ENCODE data around the gene HEXIM2. TPM values are rescaled to one million over a fixed set of nuclear protein-coding genes. Genes with fewer than 3 reads are reported as not detected.
A peak's percentile ranks its signal among the peaks of the same experiment; 100 is the strongest.

The HEXIM2 gene
- total and polyA plus RNA-seq, 8 donors: 0.92 to 34.4 (median 11.0) TPM

DNA sequence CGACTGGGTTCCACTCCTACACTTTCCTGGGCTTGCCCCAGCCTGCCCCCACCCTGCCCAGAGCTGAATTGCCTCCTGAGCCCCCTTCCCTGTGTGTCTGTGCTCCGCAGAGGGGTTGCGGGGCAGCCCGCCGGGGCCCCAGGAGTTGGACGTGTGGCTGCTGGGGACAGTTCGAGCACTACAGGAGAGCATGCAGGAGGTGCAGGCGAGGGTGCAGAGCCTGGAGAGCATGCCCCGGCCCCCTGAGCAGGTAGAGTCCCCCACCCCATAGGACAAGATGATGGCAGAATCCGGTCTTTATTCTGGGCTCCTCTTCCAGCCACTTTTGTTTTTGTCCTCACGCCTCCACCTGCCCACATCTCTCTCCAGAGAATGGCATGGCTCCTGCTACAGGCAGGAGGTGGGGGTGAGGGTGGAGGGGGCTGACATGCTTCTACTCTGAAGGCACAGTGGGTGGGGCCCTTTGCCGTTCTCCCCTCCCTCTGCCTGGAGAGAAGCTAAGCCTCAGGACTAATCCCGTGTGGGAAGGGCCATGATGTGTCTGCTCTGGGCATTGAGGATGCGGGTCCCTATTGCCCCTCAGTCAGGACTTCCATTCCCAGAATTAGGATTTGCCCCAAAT is 22.7 kb upstream of the HEXIM2 start:
- H3K27ac ChIP-seq: no peak overlapping the region
- DNase-seq: peak in 1 of 2 donors; percentile 3
- no peaks in the 10 kb centered on the region for H3K27me3 ChIP-seq
- peaks cover 21 to 43% (median 38%) of the 10 kb centered on the region in 4 donors for H3K4me1 ChIP-seq
- no peak overlapping the region for H3K4me3 ChIP-seq
- whole genome bisulfite sequencing, 5 donors: 82 to 90% (median 89%) methylated on average over 14 of the region's 14 CpGs
- peaks cover 0 to 22% (median 10%) of the 10 kb centered on the region in 4 donors for H3K36me3 ChIP-seq
- H3K9me3 ChIP-seq: no peaks in the 10 kb centered on the region
- TF ChIP-seq, protein P1, sequence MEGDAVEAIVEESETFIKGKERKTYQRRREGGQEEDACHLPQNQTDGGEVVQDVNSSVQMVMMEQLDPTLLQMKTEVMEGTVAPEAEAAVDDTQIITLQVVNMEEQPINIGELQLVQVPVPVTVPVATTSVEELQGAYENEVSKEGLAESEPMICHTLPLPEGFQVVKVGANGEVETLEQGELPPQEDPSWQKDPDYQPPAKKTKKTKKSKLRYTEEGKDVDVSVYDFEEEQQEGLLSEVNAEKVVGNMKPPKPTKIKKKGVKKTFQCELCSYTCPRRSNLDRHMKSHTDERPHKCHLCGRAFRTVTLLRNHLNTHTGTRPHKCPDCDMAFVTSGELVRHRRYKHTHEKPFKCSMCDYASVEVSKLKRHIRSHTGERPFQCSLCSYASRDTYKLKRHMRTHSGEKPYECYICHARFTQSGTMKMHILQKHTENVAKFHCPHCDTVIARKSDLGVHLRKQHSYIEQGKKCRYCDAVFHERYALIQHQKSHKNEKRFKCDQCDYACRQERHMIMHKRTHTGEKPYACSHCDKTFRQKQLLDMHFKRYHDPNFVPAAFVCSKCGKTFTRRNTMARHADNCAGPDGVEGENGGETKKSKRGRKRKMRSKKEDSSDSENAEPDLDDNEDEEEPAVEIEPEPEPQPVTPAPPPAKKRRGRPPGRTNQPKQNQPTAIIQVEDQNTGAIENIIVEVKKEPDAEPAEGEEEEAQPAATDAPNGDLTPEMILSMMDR (IDR thresholded peaks at IDR 0.05): no peak
- TF ChIP-seq POLR2A (IDR thresholded peaks at IDR 0.05): no peak
- TF ChIP-seq EP300 (IDR thresholded peaks at IDR 0.05): no peak
- no peak for TF ChIP-seq POLR2AphosphoS5 (IDR thresholded peaks at IDR 0.05)
- intact Hi-C loops (cut with DNase I; ENCODE audit: low total_unique reads): loop anchor here (5.0 kb wide), 1 partner anchor 58 kb away; no protein-coding TSS in a partner anchor

DNA sequence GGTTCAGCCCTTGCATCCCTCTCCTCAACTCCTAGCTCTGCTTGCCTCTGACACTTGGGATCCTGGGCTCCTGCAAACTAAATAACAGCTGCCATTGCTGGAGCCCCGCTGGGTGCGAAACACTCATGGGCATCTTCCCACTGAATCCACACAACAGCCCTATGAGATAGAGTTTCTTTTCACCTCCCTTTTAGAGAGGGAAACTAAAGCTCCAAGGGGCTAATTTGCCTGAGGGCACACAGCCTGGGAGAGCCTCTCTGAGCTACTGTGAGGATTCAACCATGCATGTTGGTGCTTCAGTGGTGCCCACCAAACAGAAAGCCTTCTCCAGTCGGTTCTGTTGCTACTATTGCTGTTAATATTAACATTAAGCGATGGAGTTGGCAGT is 22.1 kb upstream of the HEXIM2 start:
- no peak for DNase-seq
- intact Hi-C loops (cut with DNase I; ENCODE audit: low total_unique reads): loop anchor here (5.0 kb wide), 1 partner anchor 58 kb away; no protein-coding TSS in a partner anchor
- Histone ChIP-seq H3K27me3 (no peaks in the 10 kb centered on the region), H3K4me3 (no peak overlapping the region), H3K4me1 (peaks cover 26 to 48% (median 42%) of the 10 kb centered on the region in 4 donors), H3K9me3 (no peaks in the 10 kb centered on the region), H3K36me3 (peaks cover 0 to 22% (median 10%) of the 10 kb centered on the region in 4 donors), H3K27ac (no peak overlapping the region)
- WGBS, 5 donors: 78 to 87% (median 83%) methylated on average over 4 of the region's 4 CpGs
- TF ChIP-seq, protein P1 (IDR thresholded peaks at IDR 0.05): no peak
- TF ChIP-seq POLR2AphosphoS5 (IDR thresholded peaks at IDR 0.05) (no peak), POLR2A (IDR thresholded peaks at IDR 0.05) (no peak), EP300 (IDR thresholded peaks at IDR 0.05) (no peak)

DNA sequence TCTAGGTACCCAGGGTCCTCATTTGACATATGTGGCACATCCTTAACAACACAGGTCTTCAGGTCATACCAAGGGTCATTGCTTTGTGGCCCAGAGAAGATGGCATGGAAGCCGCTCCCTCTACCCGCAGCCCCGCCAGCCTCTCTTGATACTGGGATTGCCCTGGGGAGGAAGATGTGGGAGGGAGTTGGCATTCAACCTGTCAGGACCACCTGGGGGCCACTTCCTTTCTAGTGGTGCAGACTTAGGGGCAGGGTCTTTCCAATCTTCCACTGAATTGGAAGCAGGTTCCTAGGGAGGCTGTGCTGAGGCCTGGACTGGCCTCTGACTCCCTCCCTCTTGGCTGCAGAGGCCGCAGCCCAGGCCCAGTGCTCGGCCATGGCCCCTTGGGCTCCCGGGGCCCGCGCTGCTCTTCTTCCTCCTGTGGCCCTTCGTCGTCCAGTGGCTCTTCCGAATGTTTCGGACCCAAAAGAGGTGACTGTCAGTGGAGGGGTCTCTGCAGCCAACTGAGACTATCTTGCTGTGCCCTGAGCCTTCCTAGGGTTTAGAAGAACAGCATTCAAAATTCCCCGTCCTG is 18.5 kb upstream of the HEXIM2 start:
- H3K36me3 ChIP-seq: peaks cover 0 to 17% (median 8%) of the 10 kb centered on the region in 4 donors
- peak in 1 of 2 donors; percentile 20 for DNase-seq
- peaks cover 30 to 45% (median 36%) of the 10 kb centered on the region in 4 donors for H3K4me1 ChIP-seq
- intact Hi-C loops (cut with DNase I; ENCODE audit: low total_unique reads): no loop called here
- no peaks in the 10 kb centered on the region for H3K27me3 ChIP-seq
- 78 to 92% (median 82%) methylated on average over 10 to 13 of the region's 13 CpGs for WGBS, 5 donors
- peak overlapping the region; percentile 86 to 99 (median 94) for H3K27ac ChIP-seq
- TF ChIP-seq POLR2A (IDR thresholded peaks at IDR 0.05) (no peak), POLR2AphosphoS5 (IDR thresholded peaks at IDR 0.05) (no peak), EP300 (IDR thresholded peaks at IDR 0.05) (no peak)
- TF ChIP-seq, protein P1 (IDR thresholded peaks at IDR 0.05): no peak
- no peaks in the 10 kb centered on the region for H3K9me3 ChIP-seq
- H3K4me3 ChIP-seq: peak overlapping the region; percentile 49 to 56 (median 52)

DNA sequence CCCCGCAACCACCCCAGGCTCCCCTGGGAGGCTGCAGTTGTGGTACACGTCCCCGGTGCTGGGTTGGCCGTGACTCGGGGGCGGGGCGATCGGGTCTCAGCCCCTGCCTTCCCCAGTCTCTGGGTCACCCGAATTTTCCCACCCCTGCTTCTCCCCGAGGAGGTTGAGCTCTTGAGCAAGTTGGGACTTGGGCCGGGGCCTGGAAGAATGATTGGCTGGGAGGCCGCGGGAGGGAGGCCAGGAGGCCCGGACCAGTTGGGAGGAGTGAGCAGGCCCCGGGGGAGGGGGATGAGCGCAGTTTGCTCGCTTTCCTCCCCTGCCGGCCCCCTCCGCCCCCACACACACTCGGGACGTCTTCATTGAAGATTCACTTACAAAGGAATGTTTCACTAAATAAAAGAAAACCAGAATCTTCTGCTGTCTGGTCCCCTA is 17.9 kb upstream of the HEXIM2 start:
- WGBS, 5 donors: 13 to 22% (median 18%) methylated on average over 21 of the region's 21 CpGs
- intact Hi-C loops (cut with DNase I; ENCODE audit: low total_unique reads): no loop called here
- peaks cover 0 to 11% (median 7%) of the 10 kb centered on the region in 4 donors for H3K36me3 ChIP-seq

More for the DNA sequence above, 17.9 kb upstream of the HEXIM2 start:
- TF ChIP-seq, protein P1 (IDR thresholded peaks at IDR 0.05): no peak
- TF ChIP-seq EP300 (IDR thresholded peaks at IDR 0.05) (no peak), POLR2A (IDR thresholded peaks at IDR 0.05) (no peak), POLR2AphosphoS5 (IDR thresholded peaks at IDR 0.05) (peak in 1 of 3 donors; percentile 13)
- peak overlapping the region; percentile 86 to 99 (median 94) for H3K27ac ChIP-seq
- DNase-seq: peak; percentile 65 to 94
- H3K4me1 ChIP-seq: peaks cover 30 to 45% (median 36%) of the 10 kb centered on the region in 4 donors
- no peaks in the 10 kb centered on the region for H3K9me3 ChIP-seq
- H3K27me3 ChIP-seq: no peaks in the 10 kb centered on the region
- H3K4me3 ChIP-seq: peak overlapping the region; percentile 49 to 56 (median 52)

All from stomach (tissue), 9 donors.